Bone marrow (tissue), 2 donors: Measurements from ENCODE around the gene PPP1R14B.

ENCODE experiments used
- DNase-seq, 2 donors: peaks; one replicate each; lab custom pipeline; 2025; lab: John Stamatoyannopoulos, UW

The PPP1R14B gene, protein sequence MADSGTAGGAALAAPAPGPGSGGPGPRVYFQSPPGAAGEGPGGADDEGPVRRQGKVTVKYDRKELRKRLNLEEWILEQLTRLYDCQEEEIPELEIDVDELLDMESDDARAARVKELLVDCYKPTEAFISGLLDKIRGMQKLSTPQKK

DNA sequence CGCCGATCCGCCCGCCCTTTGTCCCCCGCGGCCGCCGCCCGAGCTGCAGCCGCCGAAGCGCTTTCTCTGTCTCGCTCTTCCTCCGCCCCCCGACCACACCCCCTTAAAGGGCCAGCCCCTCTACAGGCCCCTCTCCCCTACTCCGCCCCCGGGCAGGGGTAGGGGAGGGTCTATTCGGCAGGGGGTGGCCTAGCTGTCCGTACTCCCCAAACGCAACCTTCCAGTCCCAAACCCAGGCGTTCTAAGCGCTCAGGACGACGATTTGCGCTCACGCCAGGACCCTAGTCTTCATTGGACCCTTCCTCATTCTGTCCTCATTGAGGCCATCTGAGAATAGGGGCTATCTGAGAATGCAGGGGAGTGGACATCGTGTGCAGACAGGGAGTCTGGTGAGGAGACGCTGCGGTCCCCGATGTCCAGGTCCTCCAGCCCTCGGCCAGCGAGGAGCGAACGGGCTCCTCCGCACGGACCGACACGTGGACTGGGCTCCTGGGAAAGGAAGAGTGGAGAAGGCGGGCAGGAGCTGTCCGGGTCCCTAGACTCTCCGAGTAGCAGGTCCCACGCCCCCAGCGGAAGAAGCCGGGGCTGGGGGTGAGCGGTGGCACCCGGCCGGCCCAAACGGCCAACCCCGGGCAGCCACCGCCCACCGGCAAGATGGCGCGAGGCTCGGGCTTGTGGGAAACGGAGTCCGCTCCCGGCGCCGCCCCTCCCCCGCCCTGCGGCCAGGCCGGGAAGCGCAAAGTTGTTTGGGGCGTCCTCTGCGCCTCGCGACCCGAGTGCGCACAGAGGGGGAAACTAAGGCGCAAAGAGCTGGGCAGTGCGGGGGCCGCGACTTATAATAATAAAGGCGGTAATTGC lies at the start of gene PPP1R14B:
Gene PPP1R14B, minus strand, starts transcription at position 73 of the 858 bp plus-strand sequence. CDS start 270 bp downstream, outside the sequence.
- peak; percentile 54 to 66 for DNase-seq

GRCh38 chr11:64296236-64296635 lies 49.5 kb upstream of the PPP1R14B start:
- no peak for DNase-seq

- DNase-seq: no peak
Observed at GRCh38 chr11:64295760-64296159, 49.0 kb upstream of the PPP1R14B start.

DNA sequence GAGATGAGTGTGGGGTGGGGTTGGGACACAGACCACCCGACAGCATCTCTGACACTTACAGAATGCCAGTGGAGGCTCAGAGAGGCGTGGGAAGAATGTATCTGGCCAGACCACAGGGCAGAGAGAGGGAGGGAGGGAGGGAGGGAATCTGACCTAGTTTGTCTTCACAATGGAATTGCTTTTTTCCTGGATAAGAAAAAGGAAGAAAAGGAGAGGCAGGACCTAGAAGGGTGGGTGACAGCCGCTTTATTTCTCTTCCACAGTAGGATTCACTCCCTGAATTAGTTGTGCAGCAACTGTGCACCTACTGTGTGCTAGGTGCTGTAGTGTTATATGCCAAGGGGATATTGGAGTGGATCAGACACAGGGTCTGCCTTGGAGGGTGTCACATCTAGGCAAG lies 48.0 kb upstream of the PPP1R14B start:
- DNase-seq: no peak

DNA sequence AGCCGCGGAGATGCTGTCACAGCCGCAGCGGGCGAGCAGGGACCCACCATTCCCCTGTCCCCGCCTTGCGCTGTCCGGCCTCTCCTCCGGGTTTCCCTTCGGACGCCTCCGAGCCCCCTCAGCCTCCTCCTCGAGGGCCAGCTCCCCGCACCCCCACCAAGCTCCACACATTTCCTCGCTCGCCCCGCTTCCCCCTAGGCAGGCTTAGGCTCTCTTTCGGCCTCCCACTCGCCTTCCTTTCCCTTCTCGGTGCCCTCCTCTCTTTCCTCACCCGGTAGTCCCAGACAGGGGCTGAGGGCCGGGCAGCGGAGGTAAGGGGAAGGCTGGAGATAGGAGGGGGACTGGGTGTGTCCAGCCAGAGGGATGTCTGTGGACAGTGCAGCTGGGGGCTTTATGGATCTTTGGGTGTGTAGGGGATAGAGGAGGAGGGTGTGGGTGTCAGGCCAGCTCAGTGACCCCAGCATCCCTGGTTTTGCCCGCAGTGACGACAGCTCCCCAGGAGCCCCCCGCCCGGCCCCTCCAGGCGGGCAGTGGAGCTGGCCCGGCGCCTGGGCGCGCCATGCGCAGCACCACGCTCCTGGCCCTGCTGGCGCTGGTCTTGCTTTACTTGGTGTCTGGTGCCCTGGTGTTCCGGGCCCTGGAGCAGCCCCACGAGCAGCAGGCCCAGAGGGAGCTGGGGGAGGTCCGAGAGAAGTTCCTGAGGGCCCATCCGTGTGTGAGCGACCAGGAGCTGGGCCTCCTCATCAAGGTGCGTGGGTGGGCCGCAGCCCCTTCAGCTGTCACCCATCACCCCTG lies 45.9 kb upstream of the PPP1R14B start:
- DNase-seq: no peak

DNA sequence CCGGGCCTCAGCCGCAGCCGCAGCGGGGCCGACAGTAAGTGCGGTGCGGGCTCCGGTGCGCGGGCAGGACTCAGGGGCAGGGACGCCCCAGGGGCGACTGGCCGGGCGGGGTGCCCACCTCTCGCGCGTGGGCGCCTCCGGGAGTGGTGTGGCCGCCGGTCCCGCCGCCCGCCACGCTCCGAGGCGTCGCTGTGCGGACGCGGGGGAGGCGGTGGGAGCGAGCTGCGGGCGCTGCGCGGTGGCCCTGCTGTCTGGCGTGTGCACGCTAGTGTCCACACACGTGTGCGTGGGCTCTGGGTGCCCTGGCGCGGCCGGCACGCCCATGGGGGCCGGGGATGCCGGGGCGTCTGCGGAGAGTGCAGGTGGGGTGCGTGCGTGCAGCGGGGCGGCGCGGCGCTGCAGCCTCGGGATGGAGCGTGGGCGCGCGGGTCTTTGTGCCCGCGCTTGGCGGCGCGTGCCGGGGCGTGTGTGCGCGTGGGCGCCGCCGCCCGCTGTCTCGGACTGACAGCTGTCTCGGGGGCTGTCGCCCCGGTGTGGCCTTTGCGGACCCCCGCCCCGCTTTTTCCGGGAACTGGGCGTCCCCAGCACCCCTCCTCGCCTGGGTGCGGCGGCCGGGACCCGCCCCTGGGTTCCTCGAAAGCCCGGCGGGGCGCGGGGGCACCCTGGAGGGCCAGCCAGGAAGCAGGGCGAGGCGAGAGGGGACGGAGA lies 45.2 kb upstream of the PPP1R14B start:
- DNase-seq: no peak

GRCh38 chr11:64291262-64291751 lies 44.6 kb upstream of the PPP1R14B start, which contains the start of gene KCNK4:
KCNK4 (plus strand) TSS chr11:64291302; CDS start chr11:64293019, 1,717 bp downstream.
- DNase-seq: no peak

DNA sequence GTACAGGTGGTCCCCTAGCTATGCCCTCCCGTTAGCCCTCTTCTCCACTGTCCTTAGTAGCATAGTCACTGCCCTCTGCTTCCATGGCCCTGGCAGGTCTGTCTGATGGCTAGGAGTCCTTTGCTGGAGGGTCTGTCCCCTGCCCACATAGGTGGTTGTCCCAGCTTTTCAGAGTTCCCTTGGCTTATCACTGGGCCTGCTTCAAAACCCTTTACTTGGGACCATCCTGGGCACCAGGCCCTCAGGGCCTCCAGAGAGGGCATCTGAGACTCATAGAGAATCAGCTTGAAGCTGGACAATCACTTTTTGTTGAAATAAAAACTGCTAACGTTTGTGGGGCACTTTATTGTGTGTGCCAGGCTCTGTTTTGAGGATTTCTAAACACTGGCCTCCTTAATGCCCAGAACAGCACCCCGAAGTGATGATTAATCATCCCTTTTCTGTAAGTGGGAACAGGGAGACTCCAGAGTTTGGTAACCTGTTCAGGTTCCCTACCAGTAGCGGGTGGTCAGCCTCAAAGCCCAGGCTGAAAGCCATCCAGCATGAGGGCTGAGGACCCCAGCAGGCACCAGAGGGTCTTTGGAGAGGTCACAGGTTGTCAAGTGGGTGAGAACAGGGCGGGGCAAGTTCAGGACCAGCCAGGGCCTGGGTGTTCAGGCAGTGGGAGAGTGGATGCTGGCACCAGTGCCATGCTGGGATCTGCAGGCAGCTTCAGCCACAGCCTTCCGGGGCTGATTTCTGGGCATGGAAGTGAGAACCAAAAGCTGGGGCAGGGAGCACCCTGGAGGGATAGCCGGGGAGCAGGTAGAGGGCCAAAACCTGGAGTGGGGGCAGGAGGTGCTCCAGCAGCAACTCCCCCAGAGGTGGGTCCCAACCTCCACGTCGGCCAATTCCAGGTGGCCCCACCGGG lies 43.9 kb upstream of the PPP1R14B start:
- no peak for DNase-seq

DNA sequence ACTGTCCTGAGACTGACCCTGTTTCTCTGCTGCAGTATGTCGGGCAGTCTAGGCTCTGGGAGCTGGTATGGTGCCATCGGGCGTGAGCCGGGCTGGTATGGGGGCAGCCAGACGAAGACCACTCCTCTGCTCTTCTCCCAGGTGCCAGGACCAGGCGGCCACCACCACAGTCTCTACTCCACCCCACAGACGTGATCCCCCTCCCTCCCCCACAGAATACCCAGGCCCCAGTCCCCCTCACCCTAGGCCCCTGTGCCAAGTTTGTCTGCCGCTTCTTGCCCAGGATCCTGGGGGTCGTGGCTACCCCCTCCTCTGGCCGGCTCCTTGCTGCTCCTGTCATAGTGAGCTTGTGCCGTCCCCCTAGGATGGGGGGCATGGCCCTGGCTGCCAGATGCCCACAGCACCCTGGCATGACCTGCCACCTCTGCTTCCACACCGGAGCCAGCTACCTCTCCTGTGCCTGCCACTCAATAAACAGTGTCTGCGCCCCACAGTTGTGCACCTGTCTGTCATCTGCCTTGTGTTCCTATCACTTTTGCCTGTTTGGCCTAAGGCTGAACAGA lies 42.3 kb upstream of the PPP1R14B start:
- DNase-seq: no peak

GRCh38 chr11:64288353-64288750 lies 41.6 kb upstream of the PPP1R14B start:
- no peak for DNase-seq

GRCh38 chr11:64287676-64288352 lies 41.1 kb upstream of the PPP1R14B start:
- no peak for DNase-seq

GRCh38 chr11:64286801-64287159 lies 40.0 kb upstream of the PPP1R14B start:
- DNase-seq: no peak

DNA sequence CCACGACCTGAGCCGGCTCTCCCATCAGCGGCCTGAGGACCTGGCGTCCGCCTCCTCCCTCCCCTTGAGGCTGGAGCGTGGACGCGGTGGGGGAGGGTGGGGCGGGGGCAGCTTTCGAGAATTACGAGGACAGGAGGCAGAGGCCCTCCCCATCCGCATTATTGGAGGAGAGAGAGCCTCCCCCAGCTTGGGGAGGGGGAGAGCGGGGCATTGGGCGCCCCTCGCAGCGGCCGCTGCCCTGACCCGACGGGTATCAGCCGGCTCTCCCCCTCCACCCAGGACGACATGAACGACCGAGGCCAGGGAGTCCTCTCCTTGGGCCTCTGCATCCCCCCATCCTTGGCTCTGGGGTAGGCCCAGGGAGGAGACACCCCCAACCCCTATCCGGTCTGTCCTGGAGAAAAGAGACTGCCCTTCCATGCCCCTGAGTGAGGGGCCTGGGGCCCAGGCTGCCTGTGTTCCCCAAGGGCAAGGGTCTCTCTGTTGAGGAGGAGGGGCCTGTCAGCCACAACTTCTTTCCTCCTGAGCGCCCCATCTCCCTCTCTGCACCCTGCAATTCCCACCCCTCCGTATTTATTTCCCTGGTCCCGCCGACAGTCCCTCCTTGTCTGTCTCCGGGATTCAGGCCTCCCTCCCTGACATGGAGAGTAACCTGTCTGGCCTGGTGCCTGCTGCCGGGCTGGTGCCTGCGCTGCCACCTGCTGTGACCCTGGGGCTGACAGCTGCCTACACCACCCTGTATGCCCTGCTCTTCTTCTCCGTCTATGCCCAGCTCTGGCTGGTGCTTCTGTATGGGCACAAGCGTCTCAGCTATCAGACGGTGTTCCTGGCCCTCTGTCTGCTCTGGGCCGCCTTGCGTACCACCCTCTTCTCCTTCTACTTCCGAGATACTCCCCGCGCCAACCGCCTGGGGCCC lies 39.4 kb upstream of the PPP1R14B start:
- DNase-seq: no peak

DNA sequence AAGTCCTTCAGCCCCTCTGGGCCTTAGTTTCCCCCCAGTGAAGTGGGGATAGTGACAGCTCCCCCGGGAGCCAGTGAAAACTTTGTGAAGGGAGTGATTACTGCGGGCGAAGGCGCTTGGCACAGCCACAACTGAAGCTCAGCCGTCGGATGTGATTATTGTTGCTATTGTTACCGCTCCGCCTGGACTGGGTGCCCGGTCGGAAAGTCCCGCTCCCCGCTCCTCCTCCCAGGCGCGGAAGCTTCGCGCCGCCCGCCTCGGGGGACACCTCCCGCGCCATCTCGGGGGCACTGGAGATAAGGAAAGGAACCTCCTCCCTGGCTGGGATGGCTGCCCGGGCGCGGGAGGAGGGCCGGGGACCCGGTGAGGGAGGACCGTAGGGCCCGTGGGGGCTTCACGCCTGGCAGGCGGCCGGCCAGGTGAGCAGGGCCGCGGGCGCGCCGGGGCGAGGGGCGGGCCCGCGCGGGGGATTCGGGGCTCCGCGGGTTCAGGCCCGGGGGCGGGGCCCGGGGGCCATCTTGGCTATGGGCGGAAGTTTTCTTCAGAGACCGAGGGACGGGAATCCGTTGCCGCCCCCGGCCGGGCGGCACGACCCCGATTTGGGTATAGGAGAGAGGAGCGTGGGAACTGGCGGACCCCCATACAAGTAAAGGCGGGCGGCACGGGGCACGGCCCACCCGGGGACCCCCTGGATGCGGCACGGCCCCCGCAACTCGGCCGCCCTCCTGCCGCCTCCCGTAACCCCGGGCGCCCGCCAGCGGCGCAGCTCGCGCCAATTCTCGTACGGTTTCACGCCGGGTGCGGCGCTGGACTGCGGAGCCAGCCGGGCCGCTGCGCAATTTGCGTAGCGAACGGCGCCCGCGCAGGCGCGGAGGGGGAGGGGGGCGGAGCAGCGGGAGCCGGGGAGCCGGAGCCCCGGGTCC lies 38.5 kb upstream of the PPP1R14B start, which contains the start of gene GPR137:
Gene GPR137, plus strand, starts transcription at position 887 of the 923 bp plus-strand sequence. CDS start 677 bp downstream, outside the sequence.
- peak; percentile 54 to 98 for DNase-seq

DNA sequence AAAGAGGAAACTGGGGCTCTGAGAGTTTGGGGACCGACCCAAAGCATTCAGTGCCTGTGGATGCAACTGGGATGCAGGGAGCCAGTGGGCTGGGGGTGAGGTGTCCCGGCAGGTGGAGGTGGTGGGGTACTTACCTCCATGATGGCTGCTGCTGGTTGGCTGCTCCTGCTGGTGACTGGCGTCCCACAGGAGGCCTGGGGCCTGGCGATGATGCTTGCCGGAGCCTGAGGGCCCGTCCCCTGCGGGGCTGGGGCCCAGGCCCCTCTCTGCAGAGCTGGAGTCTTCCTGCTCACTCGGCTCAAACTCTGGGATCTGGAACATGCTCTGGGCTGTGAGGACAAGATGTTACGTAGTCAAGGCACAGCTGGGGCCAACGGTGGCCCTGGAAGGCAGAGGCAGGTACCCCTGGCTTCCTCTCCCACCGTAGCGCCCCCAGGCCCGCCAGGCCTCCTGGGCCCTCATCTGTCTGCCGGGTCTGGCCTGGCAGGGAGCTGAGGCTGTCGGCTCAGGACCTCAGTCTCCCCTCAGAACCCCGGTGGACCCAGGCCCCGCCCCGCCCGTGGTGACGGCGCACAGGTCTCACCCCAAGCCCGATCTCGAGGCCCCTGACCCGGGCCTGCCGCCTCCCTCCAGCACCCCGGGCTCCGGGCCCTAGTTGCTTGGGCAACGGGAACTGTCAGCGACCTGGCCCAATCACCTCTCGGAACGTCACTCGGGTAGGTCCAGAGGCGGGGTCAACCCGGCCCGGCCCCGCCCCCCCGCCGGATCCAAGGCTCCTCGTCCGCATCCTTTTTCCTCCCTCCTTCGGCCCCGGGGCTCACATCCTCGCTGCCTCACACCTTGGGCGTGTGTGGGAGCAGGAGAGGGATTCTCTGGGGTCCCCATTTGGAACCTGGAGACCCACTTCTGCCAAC lies 37.6 kb upstream of the PPP1R14B start, which contains the start of gene BAD:
Gene BAD, minus strand, starts transcription at position 618 of the 914 bp plus-strand sequence. Its CDS starts 297 bp downstream, at position 321.
- peak; percentile 78 to 83 for DNase-seq

DNA sequence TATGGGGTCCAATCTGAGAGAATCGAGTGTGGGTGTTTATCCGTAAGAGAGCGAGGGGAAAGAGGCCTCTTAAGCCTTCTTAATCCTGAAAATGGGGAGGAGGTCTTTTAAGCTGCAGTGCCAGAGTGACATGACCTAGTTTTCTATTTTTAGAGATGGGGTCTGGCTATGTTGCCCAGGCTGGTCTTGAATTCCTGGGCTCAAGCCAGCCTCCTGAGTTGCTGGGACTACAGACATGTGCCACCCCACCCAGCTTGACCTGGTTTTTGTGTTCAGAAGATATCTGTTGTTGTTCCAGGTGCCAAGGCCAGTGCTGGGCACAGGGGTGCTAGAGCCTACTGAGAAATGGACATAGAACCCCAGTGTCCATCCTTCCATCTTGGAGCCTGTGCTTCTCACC lies 36.3 kb upstream of the PPP1R14B start:
- DNase-seq: no peak
